ENCODE data around the gene GKAP1.

GRCh38 chr9:83715794-83716193 lies 101.8 kb downstream of the GKAP1 start:
- TF ChIP-seq ZKSCAN5 (CRISPR knock-in tag; IDR thresholded peaks at IDR 0.05), result no peak
- TF ChIP-seq YY1 (IDR thresholded peaks at IDR 0.05; ENCODE audit: insufficient read depth, insufficient replicate concordance, low read depth, low read length), result no peak
- no peak for TF ChIP-seq ZZZ3 (CRISPR knock-in tag; IDR thresholded peaks at IDR 0.05; ENCODE audit: borderline replicate concordance)
- no peak for TF ChIP-seq TAF1 (CRISPR knock-in tag; IDR thresholded peaks at IDR 0.05)
- no peak for TF ChIP-seq E2F2 (CRISPR knock-in tag; IDR thresholded peaks at IDR 0.05; ENCODE audit: borderline replicate concordance)
- TF ChIP-seq CBX5 (CRISPR knock-in tag; IDR thresholded peaks at IDR 0.05; ENCODE audit: borderline replicate concordance), result no peak
- TF ChIP-seq RFX5 (IDR thresholded peaks at IDR 0.05; ENCODE audit: low read depth, low read length), result no peak
- TF ChIP-seq NCOA2 (CRISPR knock-in tag; IDR thresholded peaks at IDR 0.05), result no peak
- no peak for TF ChIP-seq KLF6 (CRISPR knock-in tag; IDR thresholded peaks at IDR 0.05)
- no peak for TF ChIP-seq CTCF (CRISPR knock-in tag; IDR thresholded peaks at IDR 0.05)
- TF ChIP-seq ETV5 (CRISPR knock-in tag; IDR thresholded peaks at IDR 0.05; ENCODE audit: borderline replicate concordance), result no peak
- no peak for TF ChIP-seq TCF7L2 (IDR thresholded peaks at IDR 0.05; ENCODE audit: low read depth, low read length)

Data from HepG2 (cell line).